ENCODE measurements around the gene KLHDC10. TPM values are rescaled to one million over a fixed set of nuclear protein-coding genes. Genes with fewer than 3 reads are reported as not detected.

The KLHDC10 gene
- total and polyA plus RNA-seq, 2 of the 13 experiments (the other 11 are each of a cell fraction or from before 2014, with no cell fraction given), result 11.9 to 21.6 TPM

- TF ChIP-seq, protein P1, sequence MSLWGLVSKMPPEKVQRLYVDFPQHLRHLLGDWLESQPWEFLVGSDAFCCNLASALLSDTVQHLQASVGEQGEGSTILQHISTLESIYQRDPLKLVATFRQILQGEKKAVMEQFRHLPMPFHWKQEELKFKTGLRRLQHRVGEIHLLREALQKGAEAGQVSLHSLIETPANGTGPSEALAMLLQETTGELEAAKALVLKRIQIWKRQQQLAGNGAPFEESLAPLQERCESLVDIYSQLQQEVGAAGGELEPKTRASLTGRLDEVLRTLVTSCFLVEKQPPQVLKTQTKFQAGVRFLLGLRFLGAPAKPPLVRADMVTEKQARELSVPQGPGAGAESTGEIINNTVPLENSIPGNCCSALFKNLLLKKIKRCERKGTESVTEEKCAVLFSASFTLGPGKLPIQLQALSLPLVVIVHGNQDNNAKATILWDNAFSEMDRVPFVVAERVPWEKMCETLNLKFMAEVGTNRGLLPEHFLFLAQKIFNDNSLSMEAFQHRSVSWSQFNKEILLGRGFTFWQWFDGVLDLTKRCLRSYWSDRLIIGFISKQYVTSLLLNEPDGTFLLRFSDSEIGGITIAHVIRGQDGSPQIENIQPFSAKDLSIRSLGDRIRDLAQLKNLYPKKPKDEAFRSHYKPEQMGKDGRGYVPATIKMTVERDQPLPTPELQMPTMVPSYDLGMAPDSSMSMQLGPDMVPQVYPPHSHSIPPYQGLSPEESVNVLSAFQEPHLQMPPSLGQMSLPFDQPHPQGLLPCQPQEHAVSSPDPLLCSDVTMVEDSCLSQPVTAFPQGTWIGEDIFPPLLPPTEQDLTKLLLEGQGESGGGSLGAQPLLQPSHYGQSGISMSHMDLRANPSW (CRISPR knock-in tag; IDR thresholded peaks at IDR 0.05; ENCODE audit: borderline replicate concordance), result peak; percentile 78; the same call in 1 of the 2 replicates
- peak; percentile 80; the same call in 2 of the 3 replicates for TF ChIP-seq MXI1 (IDR thresholded peaks at IDR 0.05; ENCODE audit: borderline replicate concordance, low read depth, low read length)
- no peak for TF ChIP-seq IKZF4 (CRISPR knock-in tag; IDR thresholded peaks at IDR 0.05; ENCODE audit: borderline replicate concordance, low read depth, not compliant biosample characterization)
- peak; percentile 90 for TF ChIP-seq KDM5A (IDR thresholded peaks at IDR 0.05; ENCODE audit: borderline replicate concordance, low read length)
- TF ChIP-seq ZNF878 (CRISPR knock-in tag; IDR thresholded peaks at IDR 0.05), result no peak
- peak; percentile 97 for TF ChIP-seq PTBP1 (IDR thresholded peaks at IDR 0.05; ENCODE audit: low read depth, low read length, poor library complexity, severe bottlenecking)
- TF ChIP-seq, protein P2, sequence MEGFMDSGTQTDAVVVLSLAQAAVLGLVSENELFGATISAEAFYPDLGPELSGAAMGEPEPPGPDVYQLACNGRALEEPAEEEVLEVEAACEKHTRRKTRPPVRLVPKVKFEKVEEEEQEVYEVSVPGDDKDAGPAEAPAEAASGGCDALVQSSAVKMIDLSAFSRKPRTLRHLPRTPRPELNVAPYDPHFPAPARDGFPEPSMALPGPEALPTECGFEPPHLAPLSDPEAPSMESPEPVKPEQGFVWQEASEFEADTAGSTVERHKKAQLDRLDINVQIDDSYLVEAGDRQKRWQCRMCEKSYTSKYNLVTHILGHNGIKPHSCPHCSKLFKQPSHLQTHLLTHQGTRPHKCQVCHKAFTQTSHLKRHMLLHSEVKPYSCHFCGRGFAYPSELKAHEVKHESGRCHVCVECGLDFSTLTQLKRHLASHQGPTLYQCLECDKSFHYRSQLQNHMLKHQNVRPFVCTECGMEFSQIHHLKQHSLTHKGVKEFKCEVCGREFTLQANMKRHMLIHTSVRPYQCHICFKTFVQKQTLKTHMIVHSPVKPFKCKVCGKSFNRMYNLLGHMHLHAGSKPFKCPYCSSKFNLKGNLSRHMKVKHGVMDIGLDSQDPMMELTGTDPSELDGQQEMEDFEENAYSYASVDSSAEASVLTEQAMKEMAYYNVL (CRISPR knock-in tag; IDR thresholded peaks at IDR 0.05; ENCODE audit: borderline replicate concordance), result peak; percentile 53; the same call in 1 of the 2 replicates
- TF ChIP-seq, protein P3, sequence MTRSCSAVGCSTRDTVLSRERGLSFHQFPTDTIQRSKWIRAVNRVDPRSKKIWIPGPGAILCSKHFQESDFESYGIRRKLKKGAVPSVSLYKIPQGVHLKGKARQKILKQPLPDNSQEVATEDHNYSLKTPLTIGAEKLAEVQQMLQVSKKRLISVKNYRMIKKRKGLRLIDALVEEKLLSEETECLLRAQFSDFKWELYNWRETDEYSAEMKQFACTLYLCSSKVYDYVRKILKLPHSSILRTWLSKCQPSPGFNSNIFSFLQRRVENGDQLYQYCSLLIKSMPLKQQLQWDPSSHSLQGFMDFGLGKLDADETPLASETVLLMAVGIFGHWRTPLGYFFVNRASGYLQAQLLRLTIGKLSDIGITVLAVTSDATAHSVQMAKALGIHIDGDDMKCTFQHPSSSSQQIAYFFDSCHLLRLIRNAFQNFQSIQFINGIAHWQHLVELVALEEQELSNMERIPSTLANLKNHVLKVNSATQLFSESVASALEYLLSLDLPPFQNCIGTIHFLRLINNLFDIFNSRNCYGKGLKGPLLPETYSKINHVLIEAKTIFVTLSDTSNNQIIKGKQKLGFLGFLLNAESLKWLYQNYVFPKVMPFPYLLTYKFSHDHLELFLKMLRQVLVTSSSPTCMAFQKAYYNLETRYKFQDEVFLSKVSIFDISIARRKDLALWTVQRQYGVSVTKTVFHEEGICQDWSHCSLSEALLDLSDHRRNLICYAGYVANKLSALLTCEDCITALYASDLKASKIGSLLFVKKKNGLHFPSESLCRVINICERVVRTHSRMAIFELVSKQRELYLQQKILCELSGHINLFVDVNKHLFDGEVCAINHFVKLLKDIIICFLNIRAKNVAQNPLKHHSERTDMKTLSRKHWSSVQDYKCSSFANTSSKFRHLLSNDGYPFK (CRISPR knock-in tag; IDR thresholded peaks at IDR 0.05; ENCODE audit: borderline replicate concordance), result peak; percentile 90
- TF ChIP-seq ZNF879 (CRISPR knock-in tag; IDR thresholded peaks at IDR 0.05), result no peak
- TF ChIP-seq GABPB1 (CRISPR knock-in tag; IDR thresholded peaks at IDR 0.05), result peak; percentile 80
- no peak for TF ChIP-seq NFAT5 (CRISPR knock-in tag; IDR thresholded peaks at IDR 0.05)
- peak; percentile 75; the same call in 1 of the 2 replicates for TF ChIP-seq YEATS4 (CRISPR knock-in tag; IDR thresholded peaks at IDR 0.05; ENCODE audit: borderline replicate concordance)
- TF ChIP-seq ZNF644 (CRISPR knock-in tag; IDR thresholded peaks at IDR 0.05; ENCODE audit: low read depth), result no peak
Observed at GRCh38 chr7:130069978-130070860, at the start of gene KLHDC10 (continued).
